GM13977 (cell line): ENCODE data around the gene DBNDD2.
A peak's percentile ranks its signal among the peaks of the same experiment; 100 is the strongest.

Experiments used
- DNase-seq: peaks from one replicate; pipeline ENCODE4 v3.0.0; 2012; ENCODE audit warnings: low spot score
- in situ Hi-C: fragments of 300-500 bp; cut with MboI; formaldehyde crosslinking; loops from one replicate; pipeline ENCODE4 v1.12.0; 2022; ENCODE audit warnings: low sequenced_read_pairs, low pct_unique_long_range_greater_than_20kb, mixed read lengths, inconsistent platforms; ENCODE audit not compliant: unreplicated experiment
- TF ChIP-seq, protein P1 (sequence below): IDR thresholded peaks from 2 replicates; pipeline ENCODE4 v1.5.1; 2012; ENCODE audit warnings: mild to moderate bottlenecking, control low read depth; ENCODE audit not compliant: insufficient read depth; ENCODE audit errors: extremely low read depth, missing control alignments

The DBNDD2 gene

DNA sequence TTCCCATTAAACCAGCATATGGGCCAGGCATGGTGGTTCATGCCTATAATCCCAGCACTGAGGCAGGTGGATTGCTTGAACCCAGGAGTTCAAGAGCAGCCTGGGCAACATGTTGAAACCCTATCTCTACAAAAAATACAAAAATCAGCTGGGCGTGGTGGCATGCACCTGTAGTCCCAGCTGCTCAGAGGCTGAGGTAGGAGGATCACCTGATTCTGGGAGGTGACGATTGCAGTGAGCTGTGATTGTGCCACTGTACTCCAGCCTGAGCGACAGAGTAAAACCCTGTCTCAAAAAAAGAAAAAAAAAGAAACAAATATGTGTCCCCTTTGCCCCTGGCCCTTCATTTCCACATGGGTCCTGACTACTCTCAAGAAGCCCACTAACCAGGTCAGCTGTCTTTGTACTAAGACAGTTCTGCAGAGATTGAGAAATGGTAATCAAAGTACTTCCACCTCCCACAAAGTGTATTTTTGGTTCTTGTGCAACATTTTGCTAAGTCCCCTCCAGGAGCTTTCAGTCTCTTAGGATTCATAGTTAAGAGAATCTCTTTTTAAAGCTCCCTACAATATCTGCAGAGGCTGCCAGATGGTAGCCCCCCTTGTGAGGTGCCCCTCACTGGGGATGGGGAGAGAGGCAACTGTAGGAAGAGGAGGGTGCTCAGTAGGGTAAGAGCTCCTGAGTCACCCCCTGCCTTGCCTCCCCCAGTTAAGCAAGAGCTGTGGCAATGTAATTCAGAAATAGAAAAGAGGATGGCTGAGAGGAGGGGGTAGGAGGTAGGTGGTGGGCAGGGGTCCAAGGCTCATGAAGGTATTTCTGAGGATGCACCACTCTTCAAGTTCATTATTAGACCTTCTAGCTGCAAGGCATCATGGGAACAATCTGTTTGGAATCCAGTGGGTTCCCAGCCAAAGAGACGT, 44.9 kb downstream of the DBNDD2 start:
- DNase-seq = no peak
- in situ Hi-C loops = loop anchor here (25.0 kb wide), 1 partner anchor 309 kb away; no protein-coding TSS in a partner anchor
- TF ChIP-seq, protein P1, sequence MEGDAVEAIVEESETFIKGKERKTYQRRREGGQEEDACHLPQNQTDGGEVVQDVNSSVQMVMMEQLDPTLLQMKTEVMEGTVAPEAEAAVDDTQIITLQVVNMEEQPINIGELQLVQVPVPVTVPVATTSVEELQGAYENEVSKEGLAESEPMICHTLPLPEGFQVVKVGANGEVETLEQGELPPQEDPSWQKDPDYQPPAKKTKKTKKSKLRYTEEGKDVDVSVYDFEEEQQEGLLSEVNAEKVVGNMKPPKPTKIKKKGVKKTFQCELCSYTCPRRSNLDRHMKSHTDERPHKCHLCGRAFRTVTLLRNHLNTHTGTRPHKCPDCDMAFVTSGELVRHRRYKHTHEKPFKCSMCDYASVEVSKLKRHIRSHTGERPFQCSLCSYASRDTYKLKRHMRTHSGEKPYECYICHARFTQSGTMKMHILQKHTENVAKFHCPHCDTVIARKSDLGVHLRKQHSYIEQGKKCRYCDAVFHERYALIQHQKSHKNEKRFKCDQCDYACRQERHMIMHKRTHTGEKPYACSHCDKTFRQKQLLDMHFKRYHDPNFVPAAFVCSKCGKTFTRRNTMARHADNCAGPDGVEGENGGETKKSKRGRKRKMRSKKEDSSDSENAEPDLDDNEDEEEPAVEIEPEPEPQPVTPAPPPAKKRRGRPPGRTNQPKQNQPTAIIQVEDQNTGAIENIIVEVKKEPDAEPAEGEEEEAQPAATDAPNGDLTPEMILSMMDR = no peak

- TF ChIP-seq, protein P1 = peak; percentile 52
- no peak for DNase-seq
- in situ Hi-C loops = loop anchor here (25.0 kb wide), 1 partner anchor 306 kb away; no protein-coding TSS in a partner anchor
Observed at GRCh38 chr20:45456632-45457031, 48.5 kb downstream of the DBNDD2 start.

DNA sequence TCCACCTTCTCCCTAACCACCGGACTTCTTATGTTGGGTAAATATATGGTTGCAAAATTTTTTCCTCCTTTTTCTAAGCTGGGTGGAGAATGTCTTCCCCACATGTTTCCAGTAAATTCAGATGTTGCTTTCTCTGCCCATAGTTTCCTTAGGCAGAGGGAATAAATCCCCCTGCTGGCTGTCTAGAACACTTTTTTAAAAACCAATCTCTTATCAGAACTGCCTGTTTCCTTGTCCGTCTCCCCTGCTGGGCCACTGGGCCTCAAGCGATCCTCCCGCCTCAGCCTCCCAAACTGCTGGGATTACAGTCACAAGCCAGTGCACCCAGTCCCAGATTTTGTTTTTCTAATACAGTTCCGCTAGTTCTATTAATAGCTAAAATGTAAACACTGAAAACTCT, 51.5 kb downstream of the DBNDD2 start:
- DNase-seq = no peak
- TF ChIP-seq, protein P1 = no peak
- in situ Hi-C loops = loop anchor here (25.0 kb wide), 1 partner anchor 303 kb away; no protein-coding TSS in a partner anchor
